Kasumi-1 (cell line): Measurements from ENCODE around the gene CTDSP1.

ENCODE experiments used
- DNase-seq, 2 experiments: peaks; one replicate each; lab custom pipeline; 2025; lab: John Stamatoyannopoulos, UW

CTDSP1 gene

GRCh38 chr2:218399391-218400166 lies at the start of gene CTDSP1:
CTDSP1 (plus strand) TSS chr2:218399868; CDS start chr2:218400091, 223 bp downstream.
- DNase-seq = peak; percentile 65 to 82

GRCh38 chr2:218354045-218354444 lies 45.6 kb upstream of the CTDSP1 start:
- no peak for DNase-seq

- no peak for DNase-seq
Measured at GRCh38 chr2:218354850-218355443, 44.7 kb upstream of the CTDSP1 start.

GRCh38 chr2:218357236-218358177 lies 42.2 kb upstream of the CTDSP1 start:
- no peak for DNase-seq

- peak; percentile 26 to 50 for DNase-seq
Measured at GRCh38 chr2:218360453-218360852, 39.2 kb upstream of the CTDSP1 start.

- no peak for DNase-seq
Measured at GRCh38 chr2:218362606-218363005, 37.1 kb upstream of the CTDSP1 start.

- DNase-seq = no peak
Measured at GRCh38 chr2:218363736-218364135, 35.9 kb upstream of the CTDSP1 start.

- DNase-seq = no peak
Measured at GRCh38 chr2:218364196-218364595, 35.5 kb upstream of the CTDSP1 start.

GRCh38 chr2:218366621-218367414 lies 32.9 kb upstream of the CTDSP1 start:
- DNase-seq = no peak

GRCh38 chr2:218367415-218368149 lies 32.1 kb upstream of the CTDSP1 start:
- DNase-seq = peak; percentile 31 to 32

- DNase-seq = no peak
Measured at GRCh38 chr2:218368150-218368528, 31.5 kb upstream of the CTDSP1 start.

GRCh38 chr2:218368621-218369153 lies 31.0 kb upstream of the CTDSP1 start:
- no peak for DNase-seq

- DNase-seq = no peak
Measured at GRCh38 chr2:218369330-218369729, 30.3 kb upstream of the CTDSP1 start.

- peak; percentile 10 to 13 for DNase-seq
Measured at GRCh38 chr2:218370410-218371063, 29.1 kb upstream of the CTDSP1 start.

- DNase-seq = no peak
Measured at GRCh38 chr2:218371983-218372350, 27.7 kb upstream of the CTDSP1 start.

- no peak for DNase-seq
Measured at GRCh38 chr2:218374795-218375194, 24.9 kb upstream of the CTDSP1 start.

GRCh38 chr2:218375212-218375611 lies 24.5 kb upstream of the CTDSP1 start:
- no peak for DNase-seq

- no peak for DNase-seq
Measured at GRCh38 chr2:218378053-218378452, 21.6 kb upstream of the CTDSP1 start.

- DNase-seq = no peak
Measured at GRCh38 chr2:218381916-218382366, 17.7 kb upstream of the CTDSP1 start, which contains the start of gene SLC11A1. SLC11A1 (plus strand) TSS chr2:218382273; CDS start chr2:218382369, 96 bp downstream.

GRCh38 chr2:218382785-218383184 lies 16.9 kb upstream of the CTDSP1 start:
- DNase-seq = no peak
